IMR-90 (cell line): Measurements from ENCODE around the gene ACACA. TPM values are rescaled to one million over a fixed set of nuclear protein-coding genes. Genes with fewer than 3 reads are reported as not detected.

Experiments used
- ATAC-seq: fragments of 200-7000 bp; cut with Tn5 transposase; 2 replicates; pipeline ENCODE4 v1.9.1; 2020; ENCODE audit warnings: low read depth, mild to moderate bottlenecking, moderate library complexity
- BruUV-seq: library from RNA; stranded (reverse); fragments of 400-500 nt; replicated peaks from 2 replicates; lab custom pipeline; 2021; lab: Mats Ljungman, UMichigan
- CTCF ChIA-PET: fragments of 300-600 bp; formaldehyde crosslinking; extraction: SDS; loops from one replicate; lab custom pipeline; 2021; ENCODE audit warnings: antibody characterized with exemption; lab: Yijun Ruan, JAX
- POLR2A ChIA-PET: fragments of 300-600 bp; sonication (Branson Sonifier 250); formaldehyde crosslinking; loops from one replicate; lab custom pipeline; 2022; ENCODE audit warnings: antibody characterized with exemption; ENCODE audit not compliant: unreplicated experiment; lab: Charles Lee
- DNase-seq: peaks from one replicate; pipeline ENCODE4 v3.0.0; 2013
- H2AFZ ChIP-seq: replicated peaks from 2 replicates; pipeline ENCODE3; 2013; ENCODE audit warnings: low read length, mild to moderate bottlenecking; ENCODE audit not compliant: poor library complexity
- H2AK5ac ChIP-seq: 2 replicates; pipeline ENCODE4 v1.6.1; 2013; ENCODE audit warnings: low read depth, low read length, inconsistent platforms
- H2AK9ac ChIP-seq: replicated peaks from 2 replicates; pipeline ENCODE3; 2013; ENCODE audit warnings: mild to moderate bottlenecking, low read depth, low read length, moderate library complexity; ENCODE audit not compliant: poor library complexity
- H2BK120ac ChIP-seq: 2 replicates; pipeline ENCODE4 v1.6.1; 2013; ENCODE audit warnings: low read depth, low read length, inconsistent platforms
- H2BK15ac ChIP-seq: 3 replicates; pipeline ENCODE4 v1.6.1; 2013; ENCODE audit warnings: low read depth, low read length, inconsistent platforms
- H2BK20ac ChIP-seq: 2 replicates; pipeline ENCODE4 v1.6.1; 2013; ENCODE audit warnings: low read depth, mild to moderate bottlenecking, inconsistent platforms, low read length, moderate library complexity
- H2BK5ac ChIP-seq: 2 replicates; pipeline ENCODE4 v1.6.1; 2013; ENCODE audit warnings: mild to moderate bottlenecking, low read depth, low read length, inconsistent platforms; ENCODE audit not compliant: poor library complexity, severe bottlenecking
- H3K14ac ChIP-seq: replicated peaks from 2 replicates; pipeline ENCODE4 v1.6.1; 2013; ENCODE audit warnings: low read depth, low read length, inconsistent platforms
- H3K18ac ChIP-seq: 2 replicates; pipeline ENCODE4 v1.6.1; 2013; ENCODE audit warnings: low read depth, low read length, control low read depth
- H3K23ac ChIP-seq: 2 replicates; pipeline ENCODE4 v1.6.1; 2013; ENCODE audit warnings: low read depth, low read length, inconsistent platforms
- H3K27ac ChIP-seq: 2 replicates; pipeline ENCODE4 v1.5.1; 2013; ENCODE audit warnings: mild to moderate bottlenecking, control low read depth, low read length; ENCODE audit not compliant: insufficient read depth
- H3K27me3 ChIP-seq: 2 replicates; pipeline ENCODE4 v1.6.1; 2013; ENCODE audit warnings: low read length; ENCODE audit not compliant: control insufficient read depth, insufficient read depth
- H3K36me3 ChIP-seq: 2 replicates; pipeline ENCODE4 v1.6.1; 2013; ENCODE audit warnings: low read length, mixed read lengths; ENCODE audit not compliant: control insufficient read depth, insufficient read depth
- H3K4ac ChIP-seq: 2 replicates; pipeline ENCODE4 v1.6.1; 2013; ENCODE audit warnings: low read depth, low read length, inconsistent platforms
- H3K4me1 ChIP-seq: 2 replicates; pipeline ENCODE4 v1.6.1; 2013; ENCODE audit warnings: low read length, mixed read lengths; ENCODE audit not compliant: control insufficient read depth, insufficient read depth
- H3K4me2 ChIP-seq: 2 replicates; pipeline ENCODE4 v1.6.1; 2013; ENCODE audit warnings: low read depth, mild to moderate bottlenecking, control low read depth, low read length, moderate library complexity
- H3K4me3 ChIP-seq: 2 replicates; pipeline ENCODE4 v1.5.1; 2013; ENCODE audit warnings: low read depth, mild to moderate bottlenecking, control low read depth, low read length, moderate library complexity; ENCODE audit not compliant: insufficient read depth
- H3K56ac ChIP-seq: 2 replicates; pipeline ENCODE4 v1.6.1; 2013; ENCODE audit warnings: low read length, inconsistent platforms; ENCODE audit not compliant: insufficient read depth; ENCODE audit errors: extremely low read depth
- H3K79me1 ChIP-seq, 2 experiments: 2 replicates each; pipeline ENCODE4 v1.6.1; 2013; ENCODE audit warnings: low read length in 2 of 2, inconsistent platforms in 1 of 2, low read depth in 1 of 2
- H3K9ac ChIP-seq: 2 replicates; pipeline ENCODE4 v1.6.1; 2013; ENCODE audit warnings: low read depth, low read length, control low read depth
- H3K9me1 ChIP-seq: 2 replicates; pipeline ENCODE4 v1.6.1; 2013; ENCODE audit warnings: low read length, inconsistent platforms; ENCODE audit not compliant: insufficient read depth
- H3K9me3 ChIP-seq: 2 replicates; pipeline ENCODE4 v1.6.1; 2013; ENCODE audit warnings: low read length; ENCODE audit not compliant: control insufficient read depth, insufficient read depth
- H4K20me1 ChIP-seq: 2 replicates; pipeline ENCODE4 v1.6.1; 2013; ENCODE audit warnings: low read length, inconsistent platforms; ENCODE audit not compliant: insufficient read depth
- H4K5ac ChIP-seq: 2 replicates; pipeline ENCODE4 v1.6.1; 2013; ENCODE audit warnings: mild to moderate bottlenecking, low read depth, low read length, control low read depth
- H4K8ac ChIP-seq, 2 experiments: 2 replicates each; pipeline ENCODE4 v1.6.1; 2013; ENCODE audit warnings: low read depth in 2 of 2, low read length in 2 of 2, control low read depth in 1 of 2, inconsistent platforms in 1 of 2
- H4K91ac ChIP-seq: 2 replicates; pipeline ENCODE4 v1.6.1; 2013; ENCODE audit warnings: low read depth, low read length, inconsistent platforms; ENCODE audit not compliant: insufficient read depth
- BHLHE40 ChIP-seq: fragments of 150-350 bp; IDR thresholded peaks from 2 replicates; pipeline ENCODE4 v1.6.1; 2016; ENCODE audit warnings: mild to moderate bottlenecking, low read depth, low read length
- CEBPB ChIP-seq: IDR thresholded peaks from 2 replicates; pipeline ENCODE4 v1.6.1; 2012; ENCODE audit warnings: low read depth, low read length, improper control_type of control experiment
- CHD1 ChIP-seq: IDR thresholded peaks from 2 replicates; pipeline ENCODE4 v1.6.1; 2012; ENCODE audit warnings: low read depth, low read length, improper control_type of control experiment
- MAFK ChIP-seq: IDR thresholded peaks from 2 replicates; pipeline ENCODE4 v1.6.1; 2012; ENCODE audit warnings: low read depth, low read length, improper control_type of control experiment
- NFE2L2 ChIP-seq: fragments of 150-350 bp; IDR thresholded peaks from 2 replicates; pipeline ENCODE4 v1.6.1; 2016; ENCODE audit warnings: low read depth, mild to moderate bottlenecking, low read length
- RAD21 ChIP-seq: IDR thresholded peaks from 2 replicates; pipeline ENCODE4 v1.6.1; 2012; ENCODE audit warnings: low read length, improper control_type of control experiment
- RFX5 ChIP-seq: IDR thresholded peaks from 2 replicates; pipeline ENCODE4 v1.8.0; 2012; ENCODE audit warnings: low read depth, mild to moderate bottlenecking, low read length, moderate library complexity
- SMC3 ChIP-seq: fragments of 150-350 bp; IDR thresholded peaks from 2 replicates; pipeline ENCODE4 v1.6.1; 2016; ENCODE audit warnings: low read depth, mild to moderate bottlenecking, antibody characterized with exemption, low read length, moderate library complexity
- USF2 ChIP-seq: fragments of 150-350 bp; IDR thresholded peaks from 2 replicates; pipeline ENCODE4 v1.6.1; 2017; ENCODE audit warnings: mild to moderate bottlenecking, antibody characterized with exemption, low read length, low read depth
- WGBS, 2 experiments: methylation state at CpG; one replicate each; pipeline versions ENCODE4 v1.1.5 to v1.1.7; 2013; ENCODE audit warnings: missing lambda C conversion rate in 2 of 2; ENCODE audit not compliant: insufficient read length in 1 of 2; ENCODE audit errors: extremely low coverage in 2 of 2; 5-methylcytosine and 5-hydroxymethylcytosine counted together
- dilution Hi-C: fragments of 300-500 bp; cut with HindIII; formaldehyde crosslinking; loops from one replicate; pipeline ENCODE4 v1.14.3; 2018; ENCODE audit warnings: low sequenced_read_pairs; ENCODE audit not compliant: unreplicated experiment
- in situ Hi-C: fragments of 300-500 bp; cut with MboI; formaldehyde crosslinking; loops from 3 replicates; pipeline ENCODE4 v1.14.3; 2019; ENCODE audit warnings: low sequenced_read_pairs, inconsistent platforms, mixed read lengths
- intact Hi-C: fragments of 100-400 bp; cut with micrococcal nuclease; formaldehyde crosslinking; loops from 2 replicates; pipeline ENCODE4 v1.10.0; 2022
- polyA plus RNA-seq, 3 experiments: library from polyadenylated mRNA; depleted of rRNA; stranded (reverse); fragments of >200 nt; gene quantifications; 2 replicates each; pipeline ENCODE4 v1.2.3, GENCODE V29; 2012; ENCODE audit warnings: low replicate concordance in 1 of 3
- total RNA-seq: library from RNA; depleted of rRNA; stranded (reverse); fragments of >200 nt; gene quantifications from 2 replicates; pipeline ENCODE4 v1.2.3, GENCODE V29; 2012

ACACA gene
- total and polyA plus RNA-seq, 2 of the 4 experiments (the other 2 are of a cell fraction) = 21.3 to 39.1 TPM

- H2BK120ac ChIP-seq = no peak overlapping the region
- intact Hi-C loops (no loop called here), in situ Hi-C loops (no loop called here), dilution Hi-C loops (no loop called here)
- no peak overlapping the region for H2AK9ac ChIP-seq
- no peak for ATAC-seq
- no peak overlapping the region for H4K8ac ChIP-seq
- H3K14ac ChIP-seq = no peak overlapping the region
- no peak overlapping the region for H2BK20ac ChIP-seq
- no CpG with 5 or more reads among the region's 1 CpG for WGBS, 2 experiments
- CTCF ChIA-PET = no interaction called here
- no peak overlapping the region for H3K27ac ChIP-seq
- no peak overlapping the region for H3K9ac ChIP-seq
- peaks cover 12% of the 10 kb centered on the region for H3K36me3 ChIP-seq
- POLR2A ChIA-PET = no interaction called here
- DNase-seq = no peak
- H3K23ac ChIP-seq = no peak overlapping the region
- H2BK15ac ChIP-seq = no peak overlapping the region
- H4K20me1 ChIP-seq = no peaks in the 10 kb centered on the region
- H4K91ac ChIP-seq = no peak overlapping the region
- no peaks in the 10 kb centered on the region for H3K9me3 ChIP-seq
- H3K4me3 ChIP-seq = no peak overlapping the region
- no peak for TF ChIP-seq USF2
- no peak for TF ChIP-seq CHD1
- TF ChIP-seq RAD21 = no peak
- no peak for TF ChIP-seq BHLHE40
- TF ChIP-seq NFE2L2 = no peak
- no peak for TF ChIP-seq RFX5
- TF ChIP-seq CEBPB = no peak
- TF ChIP-seq SMC3 = no peak
- no peak for TF ChIP-seq MAFK
- no peak overlapping the region for H4K5ac ChIP-seq
- H3K4me2 ChIP-seq = no peak overlapping the region
- H2AK5ac ChIP-seq = no peak overlapping the region
- no peak overlapping the region for H3K18ac ChIP-seq
- no peaks in the 10 kb centered on the region; the same call in 1 of the 2 replicates for H3K9me1 ChIP-seq
- BruUV-seq = no TSS peak
- no peak overlapping the region for H3K4ac ChIP-seq
- H3K56ac ChIP-seq = no peak overlapping the region
- H3K27me3 ChIP-seq = no peaks in the 10 kb centered on the region
- H2AFZ ChIP-seq = no peak overlapping the region
- H3K4me1 ChIP-seq = peaks cover 8% of the 10 kb centered on the region
- no peaks in the 10 kb centered on the region for H3K79me1 ChIP-seq
- H2BK5ac ChIP-seq = no peak overlapping the region
These were observed 300.6 kb downstream of the ACACA start for GRCh38 chr17:37106049-37106448.
